ENCODE measurements around the gene GRK5. TPM values are rescaled to one million over a fixed set of nuclear protein-coding genes. Genes with fewer than 3 reads are reported as not detected.

GRK5 gene
- total RNA-seq, 3 donors from 2014 or later (not counting 1 experiment from before 2014, with no cell fraction given): 37.6 to 54.3 (median 47.9) TPM

- intact Hi-C loops (cut with micrococcal nuclease): no loop called here
- H3K36me3 Mint-ChIP-seq: no peaks in the 10 kb centered on the region
- Histone ChIP-seq H3K36me3 (ENCODE audit: control insufficient read depth, insufficient read depth, low read length) (no peaks in the 10 kb centered on the region), H3K27ac (ENCODE audit: low read length) (no peak overlapping the region), H3K4me3 (ENCODE audit: low read length) (no peak overlapping the region), H3K9me3 (ENCODE audit: control insufficient read depth, insufficient read depth, low read length) (no peaks in the 10 kb centered on the region), H3K4me1 (ENCODE audit: control insufficient read depth, insufficient read depth, low read length) (peaks cover 12% of the 10 kb centered on the region), H3K27me3 (ENCODE audit: control insufficient read depth, insufficient read depth, low read length) (no peaks in the 10 kb centered on the region)
- H3K4me3 Mint-ChIP-seq: no peak overlapping the region
- no peak for TF ChIP-seq CTCF (IDR thresholded peaks at IDR 0.05)
- no peaks in the 10 kb centered on the region for H3K9me3 Mint-ChIP-seq
- WGBS (ENCODE audit: insufficient coverage): 94% methylated on average over 4 of the region's 4 CpGs
- peaks cover 22 to 29% of the 10 kb centered on the region in 2 donors for H3K4me1 Mint-ChIP-seq
- H3K27ac Mint-ChIP-seq: no peak overlapping the region
- DNase-seq: no peak
- peaks cover 0 to 2% of the 10 kb centered on the region in 2 donors for H3K27me3 Mint-ChIP-seq (ENCODE audit: low read depth in 2 of 2)
- no peak for ATAC-seq
Observed at GRCh38 chr10:119203006-119203405, 4.4 kb upstream of the GRK5 start.

- Histone ChIP-seq H3K4me3 (ENCODE audit: low read length) (peak overlapping the region; percentile 31), H3K4me1 (ENCODE audit: control insufficient read depth, insufficient read depth, low read length) (peaks cover 27% of the 10 kb centered on the region), H3K36me3 (ENCODE audit: control insufficient read depth, insufficient read depth, low read length) (no peaks in the 10 kb centered on the region), H3K27me3 (ENCODE audit: control insufficient read depth, insufficient read depth, low read length) (no peaks in the 10 kb centered on the region), H3K27ac (ENCODE audit: low read length) (peak overlapping the region; percentile 70), H3K9me3 (ENCODE audit: control insufficient read depth, insufficient read depth, low read length) (no peaks in the 10 kb centered on the region)
- WGBS (ENCODE audit: insufficient coverage): 28% methylated on average over 17 of the region's 17 CpGs
- H3K27me3 Mint-ChIP-seq (ENCODE audit: low read depth in 2 of 2): no peaks in the 10 kb centered on the region
- no peak for TF ChIP-seq CTCF (IDR thresholded peaks at IDR 0.05)
- H3K4me1 Mint-ChIP-seq: peaks cover 34% of the 10 kb centered on the region in 2 donors
- no peaks in the 10 kb centered on the region for H3K9me3 Mint-ChIP-seq
- peak overlapping the region; percentile 95 for H3K4me3 Mint-ChIP-seq
- no peaks in the 10 kb centered on the region for H3K36me3 Mint-ChIP-seq
- ATAC-seq: no peak
- intact Hi-C loops (cut with micrococcal nuclease): loop anchor here (1.0 to 2.0 kb wide), 4 partner anchors 27 to 239 kb away; partner anchors contain the start of gene PRDX3
- peak; percentile 23 to 58 for DNase-seq
- H3K27ac Mint-ChIP-seq: peak overlapping the region; percentile 94
Observed at GRCh38 chr10:119205894-119206602, 1.3 kb upstream of the GRK5 start.

- intact Hi-C loops (cut with micrococcal nuclease): loop anchor here (1.0 to 2.0 kb wide), 4 partner anchors 28 to 239 kb away; partner anchors contain the start of gene PRDX3
- DNase-seq (peak; percentile 74 to 86), ATAC-seq (peak; percentile 48 to 79 (median 66))
- no peaks in the 10 kb centered on the region for H3K27me3 ChIP-seq (ENCODE audit: control insufficient read depth, insufficient read depth, low read length)
- Mint-ChIP-seq H3K27ac (peak overlapping the region; percentile 94), H3K4me3 (peak overlapping the region; percentile 95), H3K36me3 (no peaks in the 10 kb centered on the region), H3K4me1 (peaks cover 40 to 41% of the 10 kb centered on the region in 2 donors), H3K27me3 (ENCODE audit: low read depth in 2 of 2) (no peaks in the 10 kb centered on the region), H3K9me3 (no peaks in the 10 kb centered on the region)
- no peaks in the 10 kb centered on the region for H3K36me3 ChIP-seq (ENCODE audit: control insufficient read depth, insufficient read depth, low read length)
- H3K9me3 ChIP-seq (ENCODE audit: control insufficient read depth, insufficient read depth, low read length): no peaks in the 10 kb centered on the region
- peak; percentile 74 for TF ChIP-seq CTCF (IDR thresholded peaks at IDR 0.05)
- peak overlapping the region; percentile 31 for H3K4me3 ChIP-seq (ENCODE audit: low read length)
- under 1% methylated on average over 97 of the region's 97 CpGs for WGBS (ENCODE audit: insufficient coverage)
- peaks cover 32% of the 10 kb centered on the region for H3K4me1 ChIP-seq (ENCODE audit: control insufficient read depth, insufficient read depth, low read length)
- H3K27ac ChIP-seq (ENCODE audit: low read length): peak overlapping the region; percentile 70
Observed at GRCh38 chr10:119206603-119207365, 587 bp upstream of the GRK5 start.

All from natural killer cell (primary cell).